ENCODE results near the gene METTL6. TPM values are rescaled to one million over a fixed set of nuclear protein-coding genes. Genes with fewer than 3 reads are reported as not detected.
"Not testable (repeated sequence)": the region's sequence is repeated elsewhere in the genome, so short reads cannot be mapped to it uniquely, and the experiment has no call there.

METTL6 gene
- total RNA-seq, 1 donor from 2014 or later = 8.0 TPM

DNA sequence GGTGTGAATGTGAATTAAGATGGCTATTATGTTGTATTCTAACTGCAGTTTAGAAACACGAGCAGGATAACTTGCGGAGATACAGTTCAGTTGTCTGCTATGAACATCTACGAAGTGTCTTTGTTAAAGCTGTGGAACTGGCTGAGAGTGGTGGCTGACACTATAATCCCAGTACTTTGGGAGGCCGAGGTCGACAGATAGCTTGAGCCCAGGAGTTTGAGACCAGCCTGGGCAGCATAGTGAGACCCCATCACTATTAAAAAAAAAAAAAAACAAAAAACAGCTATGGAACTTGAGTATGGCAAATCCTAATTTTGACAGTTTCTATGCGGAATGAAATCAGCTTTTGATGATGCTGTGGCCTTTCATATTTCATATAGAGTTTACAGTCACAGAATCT, 1.7 kb upstream of the METTL6 start:
- peaks cover 5 to 10% of the 10 kb centered on the region in 2 donors for H3K4me1 ChIP-seq

DNA sequence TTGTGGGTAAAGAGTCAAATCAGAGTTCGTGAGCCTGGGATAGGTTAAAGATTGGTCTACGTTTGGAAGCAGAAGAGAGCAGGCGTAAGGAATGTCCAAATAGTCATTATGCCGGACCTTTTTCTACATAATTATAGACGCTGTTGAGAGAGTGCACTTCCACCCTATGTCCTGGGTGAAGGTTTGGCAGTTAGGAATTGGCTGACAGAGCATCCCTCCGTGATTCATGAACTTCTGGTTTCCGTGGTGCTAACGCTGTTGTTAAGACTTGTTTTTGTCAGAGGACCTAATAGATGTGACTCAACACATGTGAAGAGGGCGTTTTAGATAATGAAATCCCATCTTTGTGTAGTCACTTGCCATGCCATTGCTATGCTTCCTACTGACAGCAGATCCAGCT, 1.2 kb upstream of the METTL6 start:
- intact Hi-C loops (cut with DNase I) = loop anchor here (2.0 to 5.0 kb wide), 2 partner anchors 128 to 221 kb away; partner anchors contain the start of gene CAPN7
- peaks cover 5 to 10% of the 10 kb centered on the region in 2 donors for H3K4me1 ChIP-seq
- H3K9me3 ChIP-seq = no peaks in the 10 kb centered on the region
- H3K36me3 ChIP-seq = peaks cover 0 to 30% of the 10 kb centered on the region in 2 donors
- H3K27ac ChIP-seq = peak overlapping the region; percentile 86 to 90
- no peak for DNase-seq (ENCODE audit: low spot score in 2 of 2)
- TF ChIP-seq, protein P1, sequence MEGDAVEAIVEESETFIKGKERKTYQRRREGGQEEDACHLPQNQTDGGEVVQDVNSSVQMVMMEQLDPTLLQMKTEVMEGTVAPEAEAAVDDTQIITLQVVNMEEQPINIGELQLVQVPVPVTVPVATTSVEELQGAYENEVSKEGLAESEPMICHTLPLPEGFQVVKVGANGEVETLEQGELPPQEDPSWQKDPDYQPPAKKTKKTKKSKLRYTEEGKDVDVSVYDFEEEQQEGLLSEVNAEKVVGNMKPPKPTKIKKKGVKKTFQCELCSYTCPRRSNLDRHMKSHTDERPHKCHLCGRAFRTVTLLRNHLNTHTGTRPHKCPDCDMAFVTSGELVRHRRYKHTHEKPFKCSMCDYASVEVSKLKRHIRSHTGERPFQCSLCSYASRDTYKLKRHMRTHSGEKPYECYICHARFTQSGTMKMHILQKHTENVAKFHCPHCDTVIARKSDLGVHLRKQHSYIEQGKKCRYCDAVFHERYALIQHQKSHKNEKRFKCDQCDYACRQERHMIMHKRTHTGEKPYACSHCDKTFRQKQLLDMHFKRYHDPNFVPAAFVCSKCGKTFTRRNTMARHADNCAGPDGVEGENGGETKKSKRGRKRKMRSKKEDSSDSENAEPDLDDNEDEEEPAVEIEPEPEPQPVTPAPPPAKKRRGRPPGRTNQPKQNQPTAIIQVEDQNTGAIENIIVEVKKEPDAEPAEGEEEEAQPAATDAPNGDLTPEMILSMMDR (IDR thresholded peaks at IDR 0.05) = no peak
- H3K4me3 ChIP-seq = peak overlapping the region; percentile 78 to 93
- no peaks in the 10 kb centered on the region for H3K27me3 ChIP-seq

More for the DNA sequence above, 1.7 kb upstream of the METTL6 start:
- no peaks in the 10 kb centered on the region for H3K9me3 ChIP-seq
- peaks cover 1 to 32% of the 10 kb centered on the region in 2 donors for H3K36me3 ChIP-seq
- H3K27ac ChIP-seq = peak overlapping the region; percentile 14 to 90
- TF ChIP-seq, protein P1 (IDR thresholded peaks at IDR 0.05) = no peak
- peak overlapping the region; percentile 78 to 93 for H3K4me3 ChIP-seq
- intact Hi-C loops (cut with DNase I) = loop anchor here (2.0 to 5.0 kb wide), 2 partner anchors 128 to 222 kb away; partner anchors contain the start of gene CAPN7
- no peaks in the 10 kb centered on the region for H3K27me3 ChIP-seq
- DNase-seq (ENCODE audit: low spot score in 2 of 2) = no peak

- intact Hi-C loops (cut with DNase I) = loop anchor here (2.0 to 5.0 kb wide), 2 partner anchors 129 to 221 kb away; partner anchors contain the start of gene CAPN7
- Histone ChIP-seq H3K4me3 (peak overlapping the region; percentile 78 to 93), H3K27me3 (no peaks in the 10 kb centered on the region), H3K36me3 (peaks cover 0 to 31% of the 10 kb centered on the region in 2 donors), H3K4me1 (peaks cover 5 to 10% of the 10 kb centered on the region in 2 donors), H3K27ac (peak overlapping the region; percentile 86 to 90), H3K9me3 (no peaks in the 10 kb centered on the region)
- DNase-seq (ENCODE audit: low spot score in 2 of 2) = no peak
- TF ChIP-seq, protein P1 (IDR thresholded peaks at IDR 0.05) = no peak
Measured at GRCh38 chr3:15427981-15428380, 637 bp upstream of the METTL6 start.

DNA sequence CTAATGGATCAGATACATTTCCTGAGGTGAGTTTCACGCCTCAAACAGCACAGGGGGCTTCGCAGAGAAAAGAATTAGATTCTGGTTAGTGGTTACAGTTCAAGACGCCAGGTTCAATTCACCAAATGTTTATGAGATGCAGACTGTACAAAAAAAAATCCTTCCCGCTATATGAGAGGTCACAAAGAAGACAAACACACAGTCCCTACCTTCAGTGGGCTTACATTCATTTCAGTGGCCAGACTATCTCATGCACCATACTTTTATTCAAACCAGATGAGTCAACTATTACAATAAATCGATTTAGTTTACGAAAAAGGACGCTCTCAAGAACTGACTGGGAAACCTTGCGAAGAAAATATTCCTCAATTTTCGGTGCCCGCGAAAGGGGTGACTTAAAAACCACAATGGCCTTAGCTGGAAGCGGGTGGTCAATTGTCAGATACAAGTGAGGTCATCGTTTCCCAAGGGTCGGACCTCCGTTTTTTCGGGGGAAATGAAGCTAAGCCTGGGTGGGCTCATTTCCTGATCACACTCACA, 695 bp downstream of the METTL6 start:
- Histone ChIP-seq H3K27ac (peak overlapping the region; percentile 86 to 90), H3K9me3 (no peaks in the 10 kb centered on the region), H3K27me3 (no peaks in the 10 kb centered on the region), H3K4me3 (peak overlapping the region; percentile 78 to 93), H3K36me3 (peaks cover 7 to 29% of the 10 kb centered on the region in 2 donors), H3K4me1 (peaks cover 5 to 10% of the 10 kb centered on the region in 2 donors)
- TF ChIP-seq, protein P1 (IDR thresholded peaks at IDR 0.05) = no peak
- no peak for DNase-seq (ENCODE audit: low spot score in 2 of 2)
- intact Hi-C loops (cut with DNase I) = loop anchor here (5.0 kb wide), 1 partner anchor 219 kb away; the partner anchor contains the start of gene CAPN7

GRCh38 chr3:15420871-15421270, 6.5 kb downstream of the METTL6 start:
- no peak overlapping the region for H3K27ac ChIP-seq
- intact Hi-C loops (cut with DNase I) = no loop called here
- no peak overlapping the region for H3K4me3 ChIP-seq
- no peaks in the 10 kb centered on the region for H3K9me3 ChIP-seq
- H3K27me3 ChIP-seq = no peaks in the 10 kb centered on the region
- no peak for DNase-seq (ENCODE audit: low spot score in 2 of 2)
- TF ChIP-seq, protein P1 (IDR thresholded peaks at IDR 0.05) = no peak
- H3K36me3 ChIP-seq = peaks cover 21 to 45% of the 10 kb centered on the region in 2 donors
- H3K4me1 ChIP-seq = peaks cover 0 to 1% of the 10 kb centered on the region in 2 donors

DNA sequence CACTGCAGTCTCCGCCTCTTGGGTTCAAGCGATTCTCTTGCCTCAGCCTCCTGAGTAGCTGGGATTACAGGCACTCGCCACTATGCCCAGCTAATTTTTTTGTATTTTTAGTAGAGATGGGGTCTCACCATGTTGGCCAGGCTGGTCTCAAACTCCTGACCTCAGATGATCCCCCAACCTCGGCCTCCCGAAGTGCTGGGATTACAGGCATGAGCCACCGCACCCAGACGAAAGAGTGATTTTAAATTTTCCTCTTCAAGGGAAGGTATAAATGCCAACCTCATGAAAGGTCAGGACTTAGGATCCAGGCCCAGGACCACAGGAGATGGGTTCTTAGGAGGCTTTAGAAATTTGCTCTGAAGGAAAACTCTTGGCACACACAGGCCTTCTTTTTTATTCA, 16.4 kb downstream of the METTL6 start:
- intact Hi-C loops (cut with DNase I); H3K27me3 ChIP-seq; DNase-seq (ENCODE audit: low spot score in 2 of 2); H3K9me3 ChIP-seq; H3K4me1 ChIP-seq; H3K27ac ChIP-seq; H3K4me3 ChIP-seq: not testable (repeated sequence)
- peaks cover 37 to 56% of the 10 kb centered on the region in 2 donors for H3K36me3 ChIP-seq

All from ascending aorta (tissue), 2 donors.